Epithelial cell of prostate (primary cell): Measurements from ENCODE around the gene LARP7.
"Not testable (repeated sequence)": the region's sequence is repeated elsewhere in the genome, so short reads cannot be mapped to it uniquely, and the experiment has no call there.

Experiments used
- DNase-seq: peaks from one replicate; pipeline ENCODE4 v3.0.0-alpha.2; 2011; ENCODE audit warnings: low read depth, low spot score
- H3K27ac ChIP-seq: fragments of 450-650 bp; 2 replicates; pipeline ENCODE4 v1.5.1; 2017; ENCODE audit warnings: mild to moderate bottlenecking

Gene LARP7

GRCh38 chr4:112636688-112637551 lies at the start of gene LARP7, which contains the start of gene ZGRF1:
Gene LARP7, plus strand, starts transcription at chr4:112637143. Its CDS starts 7,527 bp downstream, at chr4:112644670.
Gene ZGRF1, minus strand, starts transcription at chr4:112636909. Its CDS starts 3,733 bp downstream, at chr4:112633176.
- peak within 1 kb of the TSS; percentile 92 for H3K27ac ChIP-seq
- DNase-seq = peak; percentile 95

- DNase-seq = no peak
- no peak overlapping the region for H3K27ac ChIP-seq
Observed at GRCh38 chr4:112589206-112589605, 47.7 kb upstream of the LARP7 start.

DNA sequence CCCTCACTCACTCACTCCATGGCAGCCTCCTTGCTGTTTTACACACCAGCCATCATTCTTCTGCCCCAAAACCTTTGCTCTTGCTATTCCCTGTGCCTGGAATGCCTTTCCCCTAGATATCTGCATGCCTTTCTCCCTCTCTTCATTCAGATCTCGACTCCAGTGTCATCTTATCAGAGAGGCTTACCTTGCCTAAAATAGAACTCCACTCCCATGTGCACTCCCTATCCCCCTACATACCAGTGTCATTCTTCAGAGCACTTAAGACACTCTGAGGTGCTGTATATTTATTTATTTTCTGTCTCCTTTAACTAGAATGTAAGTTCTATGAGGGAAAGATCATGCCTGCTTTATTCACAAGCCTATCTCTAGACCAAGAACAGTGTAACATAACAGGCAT lies 45.4 kb upstream of the LARP7 start:
- DNase-seq = no peak
- H3K27ac ChIP-seq = no peak overlapping the region

GRCh38 chr4:112592717-112593116 lies 44.2 kb upstream of the LARP7 start:
- H3K27ac ChIP-seq = no peak overlapping the region
- no peak for DNase-seq

DNA sequence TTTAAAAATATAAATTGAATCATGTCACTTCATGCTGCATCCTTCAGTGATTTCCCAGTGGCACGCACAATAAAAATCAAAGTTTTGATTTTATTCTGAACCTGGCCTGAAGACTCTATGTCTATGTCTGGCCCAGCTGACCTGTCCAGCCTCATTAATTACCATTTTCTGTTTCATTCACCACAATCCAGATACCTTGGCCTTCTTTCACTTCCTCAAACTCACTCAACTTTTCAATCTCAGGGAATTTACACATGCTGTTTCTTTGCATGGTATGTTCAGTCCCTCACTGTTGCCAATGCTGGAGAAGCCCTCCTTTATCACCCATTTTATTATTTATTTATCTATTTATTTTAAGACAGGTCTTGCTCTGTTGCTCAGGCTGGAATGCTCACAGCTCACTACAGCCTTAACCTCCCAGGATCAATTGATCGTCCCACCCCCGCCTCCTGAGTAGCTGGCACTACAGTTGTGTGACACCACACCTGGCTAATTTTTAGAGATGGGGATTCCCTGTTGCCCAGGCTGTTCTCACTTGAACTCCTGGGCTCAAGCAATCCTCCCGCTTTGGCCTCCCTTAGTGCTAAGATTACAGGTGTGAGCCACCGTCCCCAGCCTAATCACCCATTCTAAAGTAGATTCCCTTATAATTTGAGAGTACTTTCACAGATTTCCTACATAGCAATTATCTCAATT lies 43.4 kb upstream of the LARP7 start:
- DNase-seq = no peak
- no peak overlapping the region for H3K27ac ChIP-seq

DNA sequence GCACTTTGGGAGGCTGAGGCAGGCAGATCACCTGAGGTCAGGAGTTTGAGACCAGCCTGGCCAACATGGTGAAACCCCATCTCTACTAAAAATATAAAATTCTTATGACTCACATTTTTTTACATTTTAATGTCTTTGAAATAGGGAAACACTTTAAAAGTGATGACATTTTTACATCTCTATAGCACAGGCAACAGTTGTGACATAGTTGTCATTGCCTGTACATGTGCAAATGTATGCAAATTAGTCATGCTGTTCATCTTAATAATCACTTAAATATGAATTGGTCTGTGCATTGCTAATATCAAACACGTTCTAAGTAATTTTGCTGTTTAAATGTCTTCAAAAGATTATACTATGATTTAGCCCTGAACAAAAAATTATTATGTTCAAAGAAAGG lies 42.0 kb upstream of the LARP7 start:
- no peak for DNase-seq
- H3K27ac ChIP-seq = no peak overlapping the region

DNA sequence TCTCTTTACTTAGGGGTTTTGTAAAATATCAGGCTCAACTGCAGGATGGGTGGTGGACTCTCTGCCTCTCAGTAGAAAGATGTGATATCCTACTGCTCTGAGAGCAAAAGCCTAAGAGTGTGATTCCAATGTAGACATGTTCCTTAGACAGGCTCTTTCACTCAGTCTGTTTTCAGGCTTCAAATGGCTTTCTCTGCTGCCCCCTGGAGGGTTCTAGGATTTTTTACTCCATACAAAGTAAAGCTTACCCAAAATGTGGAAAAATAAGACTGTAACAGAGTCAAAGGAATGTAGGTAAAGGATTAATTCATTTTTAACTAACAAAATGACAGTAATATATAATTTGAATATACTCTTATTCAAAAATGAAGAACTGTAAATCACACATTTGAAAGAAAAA lies 32.4 kb upstream of the LARP7 start:
- no peak overlapping the region for H3K27ac ChIP-seq
- no peak for DNase-seq

- not testable (repeated sequence) for DNase-seq, H3K27ac ChIP-seq
Observed at GRCh38 chr4:112612814-112613213, 24.1 kb upstream of the LARP7 start.

GRCh38 chr4:112616984-112617383 lies 20.0 kb upstream of the LARP7 start:
- DNase-seq = no peak
- no peak overlapping the region for H3K27ac ChIP-seq

DNA sequence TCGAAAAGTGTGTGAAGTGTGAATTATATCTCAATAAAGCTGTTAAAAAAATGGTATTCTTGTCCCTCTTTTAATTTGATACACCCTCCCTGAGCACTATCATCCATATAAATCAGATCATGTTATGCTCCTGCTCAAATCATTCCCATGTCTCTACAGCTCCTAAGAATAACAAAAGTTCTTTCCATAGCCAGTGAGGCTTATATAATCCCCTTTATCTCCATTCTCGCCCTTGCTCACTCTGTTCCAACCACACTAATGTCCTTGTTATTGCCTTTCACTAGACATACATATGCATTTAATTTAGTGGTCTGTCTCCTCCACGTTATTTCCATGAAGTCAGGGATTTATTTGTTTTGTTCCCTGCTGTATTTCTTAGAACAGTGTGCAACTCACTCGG lies 10.7 kb upstream of the LARP7 start:
- no peak for DNase-seq
- H3K27ac ChIP-seq = no peak overlapping the region

DNA sequence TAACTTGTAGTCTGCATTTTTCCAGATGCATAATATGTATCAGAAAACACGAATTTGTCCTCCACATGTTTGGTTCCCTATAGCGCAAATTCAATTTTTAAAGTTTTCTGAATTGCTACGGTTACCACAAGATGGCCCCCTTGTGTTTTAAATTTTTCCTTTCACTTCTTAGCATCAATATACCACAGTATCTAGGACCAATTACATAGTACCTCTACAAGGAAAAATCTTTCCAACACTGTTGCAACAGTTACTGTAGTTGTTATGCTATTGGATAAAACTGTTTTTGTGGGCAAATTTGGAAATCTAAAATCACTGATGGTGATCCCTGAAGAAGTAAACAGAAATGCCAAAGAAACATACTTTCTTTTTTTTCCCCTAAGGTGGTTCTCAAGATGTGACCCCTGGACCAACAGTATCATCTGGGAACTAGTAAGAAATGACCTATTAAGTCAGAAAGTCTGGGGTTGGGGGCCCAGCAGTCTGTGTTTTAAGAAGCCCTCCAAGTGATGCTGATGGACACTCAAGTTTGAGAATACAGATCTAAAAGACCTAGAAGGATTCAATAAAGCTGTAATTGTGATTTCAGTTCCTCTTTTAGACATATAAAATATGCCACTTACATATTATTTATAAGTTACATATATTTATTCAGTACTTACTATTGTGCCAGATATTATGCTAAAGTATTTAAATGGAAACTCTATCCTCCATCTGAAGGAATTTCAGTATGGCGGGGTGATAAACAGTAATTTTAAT lies 3.3 kb upstream of the LARP7 start:
- no peak overlapping the region for H3K27ac ChIP-seq
- no peak for DNase-seq

DNA sequence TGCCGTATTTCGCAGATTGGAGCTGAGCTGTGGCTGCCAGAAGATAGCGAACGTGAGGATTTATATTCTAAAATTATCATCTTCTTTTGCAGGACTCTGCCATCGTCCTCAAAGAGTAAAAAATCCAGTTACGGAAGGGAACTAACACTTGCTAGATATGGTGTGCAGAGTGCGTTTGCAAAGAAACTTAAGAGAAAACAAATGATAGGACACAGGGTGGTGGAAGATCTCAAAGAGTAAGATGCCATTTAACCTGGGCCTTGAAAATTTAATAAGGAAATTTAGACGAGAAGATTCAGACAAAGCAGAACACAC lies 566 bp downstream of the LARP7 start:
- DNase-seq = no peak

GRCh38 chr4:112642526-112642925 lies 5.6 kb downstream of the LARP7 start:
- DNase-seq = no peak
- H3K27ac ChIP-seq = no peak overlapping the region

More for the DNA sequence above, 566 bp downstream of the LARP7 start:
- peak overlapping the region; percentile 92 for H3K27ac ChIP-seq

- not testable (repeated sequence) for H3K27ac ChIP-seq, DNase-seq
Observed at GRCh38 chr4:112644595-112645535, 7.9 kb downstream of the LARP7 start.

- no peak overlapping the region for H3K27ac ChIP-seq
- DNase-seq = no peak
Observed at GRCh38 chr4:112645541-112646329, 8.8 kb downstream of the LARP7 start.

GRCh38 chr4:112646632-112647537 lies 9.9 kb downstream of the LARP7 start:
- DNase-seq = no peak
- H3K27ac ChIP-seq = no peak overlapping the region

DNA sequence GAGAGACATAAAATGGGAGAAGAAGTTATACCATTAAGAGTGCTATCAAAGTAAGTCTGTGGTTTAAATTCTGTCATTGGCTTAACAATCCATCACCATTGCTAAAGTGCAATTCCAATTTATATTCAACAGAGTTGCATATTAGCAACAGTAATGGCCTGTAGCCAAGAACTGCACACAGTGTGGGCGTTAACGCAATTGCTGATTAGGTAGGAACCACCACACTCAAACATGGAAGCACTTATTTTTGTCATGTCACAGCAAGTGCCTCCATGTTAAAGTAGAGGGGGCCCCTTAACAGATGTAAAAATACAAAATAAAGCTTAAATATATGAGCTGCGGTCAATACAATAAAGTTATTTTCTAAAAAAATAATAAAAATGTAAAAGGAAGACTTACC lies 10.8 kb downstream of the LARP7 start:
- no peak for DNase-seq
- no peak overlapping the region for H3K27ac ChIP-seq
